Thoracic aorta (tissue), 2 donors: ENCODE measurements around the gene CASQ2. TPM values are rescaled to one million over a fixed set of nuclear protein-coding genes. Genes with fewer than 3 reads are reported as not detected.

Source experiments
- ATAC-seq: fragments of 150-250 bp; one replicate; pipeline ENCODE4 v1.8.0; 2017; ENCODE audit warnings: low read depth; ENCODE audit not compliant: insufficient number of reproducible peaks, low FRiP score
- DNase-seq: peaks from one replicate; pipeline ENCODE4 v3.0.0-alpha.2; 2020; ENCODE audit warnings: low spot score
- H3K27ac ChIP-seq, 2 donors: fragments of 200-600 bp; sonication (generic); 1 replicate in 1 of 2; 2 replicates in 1 of 2; pipeline ENCODE4 v1.5.1; 2016; ENCODE audit warnings: mild to moderate bottlenecking in 2 of 2, moderate library complexity in 2 of 2
- H3K27me3 ChIP-seq: fragments of 200-600 bp; sonication (generic); replicated peaks from 2 replicates; pipeline ENCODE4 v1.6.0; 2016; ENCODE audit warnings: mild to moderate bottlenecking; ENCODE audit not compliant: insufficient read depth
- H3K36me3 ChIP-seq: fragments of 200-600 bp; sonication (generic); one replicate; pipeline ENCODE4 v1.5.1; 2016
- H3K4me1 ChIP-seq, 2 donors: fragments of 200-600 bp; sonication (generic); 1 replicate in 1 of 2; 2 replicates in 1 of 2; pipeline versions ENCODE4 v1.5.1 to v1.6.0; 2016; ENCODE audit warnings: low read depth in 2 of 2, mild to moderate bottlenecking in 1 of 2; ENCODE audit not compliant: control insufficient read depth in 1 of 2
- H3K4me3 ChIP-seq: fragments of 200-600 bp; sonication (generic); 2 replicates; pipeline ENCODE4 v1.5.1; 2016; ENCODE audit warnings: mild to moderate bottlenecking
- H3K9me3 ChIP-seq: fragments of 200-600 bp; sonication (generic); 2 replicates; pipeline ENCODE4 v1.5.1; 2016
- total RNA-seq, 2 donors: library from RNA; depleted of rRNA; stranded (reverse); fragments of >200 nt; gene quantifications; one replicate each; pipeline versions ENCODE4 v1.1.0 to v1.2.3, GENCODE V29; 2016
- TF ChIP-seq, protein P1 (sequence below): fragments of 200-600 bp; sonication (generic); IDR thresholded peaks from one replicate; pipeline ENCODE4 v1.5.1; 2019; ENCODE audit warnings: antibody characterized with exemption

The CASQ2 gene
- total RNA-seq, 2 donors from 2014 or later, result 6.6 to 12.5 TPM

DNA sequence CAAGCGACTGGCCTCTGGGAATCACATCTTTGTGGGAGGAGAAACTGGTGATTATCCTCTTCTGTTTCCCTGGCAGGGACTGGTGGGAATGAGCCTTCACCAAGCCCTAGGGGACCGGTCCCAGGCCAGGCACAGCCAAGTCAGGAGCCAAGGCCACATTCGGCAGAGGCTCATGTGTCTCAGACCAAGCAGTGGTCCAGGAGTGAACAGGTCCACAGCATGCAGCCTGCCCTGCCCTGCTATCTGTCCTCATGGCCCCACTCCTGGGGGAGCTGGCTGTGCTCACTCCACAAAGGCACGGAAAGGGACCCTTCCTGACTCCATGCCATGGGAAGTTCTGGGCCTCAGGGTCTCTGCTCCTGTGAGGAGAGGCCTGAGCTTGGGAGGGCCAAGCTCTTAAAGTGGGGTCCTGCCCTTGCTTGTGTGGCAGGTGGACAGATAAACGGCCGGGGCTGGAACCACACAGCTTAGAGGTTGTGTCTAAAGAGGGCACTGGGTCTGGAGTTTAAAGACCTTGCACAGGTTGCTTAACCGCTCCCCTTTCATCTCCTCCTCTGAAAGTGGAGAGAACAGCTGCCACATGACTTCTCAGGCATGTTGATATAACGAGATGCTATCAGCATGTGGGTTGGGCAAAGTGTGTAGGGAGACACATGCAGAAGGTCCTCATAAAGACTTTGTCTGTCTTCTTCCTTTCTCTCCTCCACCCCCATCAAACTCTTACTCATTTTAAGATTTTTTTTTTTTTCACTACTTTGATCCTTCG lies 57.5 kb downstream of the CASQ2 start:
- ATAC-seq, result no peak
- H3K27ac ChIP-seq, result no peak overlapping the region
- H3K36me3 ChIP-seq, result no peaks in the 10 kb centered on the region

DNA sequence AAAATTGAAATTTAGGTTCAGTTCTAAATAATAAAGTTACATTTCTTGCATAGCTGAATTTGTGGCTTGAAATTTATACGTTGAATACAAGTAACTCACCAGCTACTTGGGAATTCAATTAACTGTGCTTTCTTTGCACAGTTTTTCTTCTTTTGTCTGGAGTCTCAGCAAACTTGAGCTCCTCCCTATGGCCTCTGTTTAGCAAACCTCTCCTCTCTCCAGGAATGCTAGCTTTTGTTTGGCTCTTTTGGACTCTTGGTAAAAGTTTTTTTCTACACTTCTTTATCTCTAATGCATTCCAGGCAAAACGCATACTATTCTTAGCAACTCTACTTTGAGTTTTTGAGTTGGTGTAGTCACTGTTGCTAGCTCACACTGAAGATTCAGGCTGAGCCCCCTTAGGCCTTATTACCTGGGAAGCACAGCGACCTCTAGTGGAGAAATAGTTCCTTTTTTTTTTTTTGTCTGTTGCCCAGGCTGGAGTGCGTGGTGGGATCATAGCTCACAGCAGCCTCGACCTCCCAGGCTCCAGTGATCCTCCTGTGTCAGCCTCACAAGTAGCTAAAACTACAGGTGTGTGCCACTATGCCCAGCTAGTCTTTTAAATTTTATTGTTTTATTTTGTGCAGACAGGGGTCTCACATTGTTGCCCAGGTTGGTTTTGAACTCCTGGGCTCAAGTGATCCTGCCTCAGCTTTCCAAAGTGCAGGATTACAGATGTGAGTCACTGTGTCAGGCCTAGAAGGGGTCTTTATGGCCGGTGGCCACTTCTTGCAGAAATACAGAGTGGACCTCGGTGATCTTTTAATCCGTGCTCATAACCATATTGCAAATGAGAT lies 61.7 kb downstream of the CASQ2 start:
- H3K9me3 ChIP-seq, result no peaks in the 10 kb centered on the region
- no peak overlapping the region for H3K27ac ChIP-seq
- H3K27me3 ChIP-seq, result no peaks in the 10 kb centered on the region
- peaks cover 0 to 12% of the 10 kb centered on the region in 2 donors for H3K4me1 ChIP-seq
- no peak overlapping the region for H3K4me3 ChIP-seq
- TF ChIP-seq, protein P1, sequence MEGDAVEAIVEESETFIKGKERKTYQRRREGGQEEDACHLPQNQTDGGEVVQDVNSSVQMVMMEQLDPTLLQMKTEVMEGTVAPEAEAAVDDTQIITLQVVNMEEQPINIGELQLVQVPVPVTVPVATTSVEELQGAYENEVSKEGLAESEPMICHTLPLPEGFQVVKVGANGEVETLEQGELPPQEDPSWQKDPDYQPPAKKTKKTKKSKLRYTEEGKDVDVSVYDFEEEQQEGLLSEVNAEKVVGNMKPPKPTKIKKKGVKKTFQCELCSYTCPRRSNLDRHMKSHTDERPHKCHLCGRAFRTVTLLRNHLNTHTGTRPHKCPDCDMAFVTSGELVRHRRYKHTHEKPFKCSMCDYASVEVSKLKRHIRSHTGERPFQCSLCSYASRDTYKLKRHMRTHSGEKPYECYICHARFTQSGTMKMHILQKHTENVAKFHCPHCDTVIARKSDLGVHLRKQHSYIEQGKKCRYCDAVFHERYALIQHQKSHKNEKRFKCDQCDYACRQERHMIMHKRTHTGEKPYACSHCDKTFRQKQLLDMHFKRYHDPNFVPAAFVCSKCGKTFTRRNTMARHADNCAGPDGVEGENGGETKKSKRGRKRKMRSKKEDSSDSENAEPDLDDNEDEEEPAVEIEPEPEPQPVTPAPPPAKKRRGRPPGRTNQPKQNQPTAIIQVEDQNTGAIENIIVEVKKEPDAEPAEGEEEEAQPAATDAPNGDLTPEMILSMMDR, result peak; percentile 69
- no peak for DNase-seq
- H3K36me3 ChIP-seq, result no peaks in the 10 kb centered on the region
- no peak for ATAC-seq

More for the DNA sequence above, 57.5 kb downstream of the CASQ2 start:
- Histone ChIP-seq H3K4me1 (peaks cover 0 to 12% of the 10 kb centered on the region in 2 donors), H3K4me3 (no peak overlapping the region), H3K9me3 (no peaks in the 10 kb centered on the region), H3K27me3 (no peaks in the 10 kb centered on the region)
- no peak for DNase-seq
- TF ChIP-seq, protein P1, result no peak

DNA sequence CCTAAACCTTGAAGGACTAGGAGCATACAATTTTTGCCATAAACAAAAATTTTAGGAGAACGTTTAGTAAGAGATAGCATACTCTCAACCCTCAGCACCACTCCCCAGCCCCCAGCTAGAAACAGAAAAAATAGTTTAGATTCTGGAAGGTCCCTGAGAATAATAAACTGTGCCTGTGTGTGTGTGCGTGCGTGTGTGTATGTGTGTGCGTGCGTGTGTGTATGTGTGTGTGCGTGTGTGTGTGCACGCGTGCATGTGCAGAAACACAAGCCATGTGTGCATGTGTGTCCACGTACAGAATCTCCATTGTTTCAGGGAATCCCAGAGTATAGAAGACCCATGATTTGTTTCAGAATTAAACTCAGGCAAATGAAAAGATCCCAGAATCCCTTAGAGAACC lies 62.6 kb downstream of the CASQ2 start:
- H3K36me3 ChIP-seq, result no peaks in the 10 kb centered on the region
- no peak overlapping the region for H3K4me3 ChIP-seq
- H3K27me3 ChIP-seq, result no peaks in the 10 kb centered on the region
- no peak overlapping the region for H3K27ac ChIP-seq
- TF ChIP-seq, protein P1, result no peak
- no peak for ATAC-seq
- peaks cover 0 to 12% of the 10 kb centered on the region in 2 donors for H3K4me1 ChIP-seq
- H3K9me3 ChIP-seq, result no peaks in the 10 kb centered on the region
- no peak for DNase-seq

DNA sequence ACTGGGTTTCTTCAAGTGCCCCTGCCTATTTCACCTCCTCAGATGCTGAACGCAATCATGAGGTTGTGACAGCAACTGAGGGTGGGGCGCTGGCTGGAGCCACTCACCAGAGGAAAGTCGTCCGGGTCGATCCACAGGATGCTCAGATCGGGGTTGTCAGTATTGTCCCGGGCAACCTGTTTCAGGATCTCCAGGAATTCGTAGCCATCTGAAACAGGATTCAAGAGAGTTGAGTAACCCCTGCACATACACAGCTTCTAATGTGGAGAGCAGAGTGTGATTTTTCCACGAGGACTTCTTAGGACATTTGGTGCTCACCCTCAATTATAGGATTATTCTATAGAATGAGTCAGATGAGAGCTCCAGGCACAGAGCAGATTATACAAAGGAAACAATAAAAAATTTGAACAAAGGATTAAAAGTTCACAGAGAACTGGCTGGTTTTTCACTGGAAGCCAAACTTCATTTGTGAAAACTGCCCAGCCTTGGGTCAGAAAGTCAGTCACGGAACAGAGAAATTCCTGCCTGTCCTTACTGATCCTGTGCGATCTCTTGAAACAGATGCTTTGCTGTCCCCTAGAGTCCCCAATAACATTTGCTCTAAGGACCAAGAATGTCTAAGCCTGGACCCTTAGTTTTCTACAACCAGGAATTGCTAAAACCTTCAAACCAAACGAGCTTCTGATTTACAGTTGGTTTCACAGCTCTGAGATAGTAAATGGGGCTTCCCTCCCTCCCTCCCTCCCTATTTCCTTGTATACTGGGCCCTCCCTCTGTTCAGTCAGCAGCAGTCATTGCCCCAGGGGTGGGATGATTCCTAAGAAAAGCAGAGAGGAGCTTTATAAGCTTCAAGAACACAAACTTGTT lies 63.2 kb downstream of the CASQ2 start:
- no peaks in the 10 kb centered on the region for H3K36me3 ChIP-seq
- DNase-seq (no peak), ATAC-seq (no peak)
- H3K4me3 ChIP-seq, result no peak overlapping the region
- TF ChIP-seq, protein P1, result no peak
- H3K4me1 ChIP-seq, result peaks cover 0 to 12% of the 10 kb centered on the region in 2 donors
- H3K27ac ChIP-seq, result no peak overlapping the region
- H3K27me3 ChIP-seq, result no peaks in the 10 kb centered on the region
- H3K9me3 ChIP-seq, result no peaks in the 10 kb centered on the region
